DOHH2 (cell line): ENCODE measurements around the gene SLC16A12.

Source experiments
- H3F3A ChIP-seq: fragments of 200-600 bp; sonication (generic), shearing (Covaris generic); 2 replicates; pipeline ENCODE4 v1.6.0; 2016; ENCODE audit warnings: antibody characterized with exemption, mild to moderate bottlenecking; ENCODE audit not compliant: control insufficient read depth, insufficient read depth
- H3K27ac ChIP-seq: fragments of 200-600 bp; sonication (generic); 2 replicates; pipeline ENCODE4 v1.5.1; 2014; ENCODE audit warnings: low read depth, mild to moderate bottlenecking, low read length, moderate library complexity
- H3K27me3 ChIP-seq: fragments of 200-600 bp; sonication (generic); 2 replicates; pipeline ENCODE4 v1.6.1; 2014; ENCODE audit warnings: mild to moderate bottlenecking, low read length, mixed read lengths; ENCODE audit not compliant: control insufficient read depth
- H3K36me3 ChIP-seq: fragments of 200-600 bp; sonication (generic); 2 replicates; pipeline ENCODE4 v1.6.1; 2014; ENCODE audit warnings: mild to moderate bottlenecking, low read length, moderate library complexity, mixed read lengths; ENCODE audit not compliant: control insufficient read depth
- H3K4me1 ChIP-seq: fragments of 200-600 bp; sonication (generic); 2 replicates; pipeline ENCODE4 v1.6.1; 2014; ENCODE audit warnings: mild to moderate bottlenecking, low read length, mixed read lengths; ENCODE audit not compliant: control insufficient read depth
- H3K4me2 ChIP-seq: fragments of 200-600 bp; sonication (generic); 2 replicates; pipeline ENCODE4 v1.6.0; 2014; ENCODE audit warnings: mild to moderate bottlenecking, low read length, moderate library complexity
- H3K4me3 ChIP-seq: fragments of 200-600 bp; sonication (generic); 2 replicates; pipeline ENCODE4 v1.5.1; 2014; ENCODE audit warnings: mild to moderate bottlenecking, low read length, mixed read lengths
- H3K79me2 ChIP-seq: fragments of 200-600 bp; sonication (generic); 2 replicates; pipeline ENCODE4 v1.6.1; 2014; ENCODE audit warnings: mild to moderate bottlenecking, low read length, mixed read lengths; ENCODE audit not compliant: control insufficient read depth
- H3K9me2 ChIP-seq: fragments of 200-600 bp; sonication (generic); replicated peaks from 2 replicates; pipeline ENCODE4 v1.6.1; 2014; ENCODE audit warnings: mild to moderate bottlenecking, low read length, mixed read lengths; ENCODE audit not compliant: control insufficient read depth
- H3K9me3 ChIP-seq: fragments of 200-600 bp; sonication (generic); 2 replicates; pipeline ENCODE4 v1.6.1; 2014; ENCODE audit warnings: antibody characterized with exemption, low read length, mixed read lengths; ENCODE audit not compliant: control insufficient read depth, insufficient read depth
- H4K20me1 ChIP-seq: fragments of 200-600 bp; sonication (generic); 2 replicates; pipeline ENCODE4 v1.6.0; 2014; ENCODE audit warnings: low read depth, mild to moderate bottlenecking, antibody characterized with exemption, low read length, moderate library complexity; ENCODE audit not compliant: control insufficient read depth, insufficient read depth
- CTCF ChIP-seq: fragments of 200-600 bp; sonication (generic); IDR thresholded peaks from one replicate; pipeline ENCODE4 v1.5.1; 2014; ENCODE audit warnings: antibody characterized with exemption, mild to moderate bottlenecking, low read depth, low read length; ENCODE audit not compliant: poor library complexity, severe bottlenecking
- EZH2phosphoT487 ChIP-seq: fragments of 200-600 bp; sonication (generic); IDR thresholded peaks from 2 replicates; pipeline ENCODE4 v1.6.1; 2017; ENCODE audit warnings: borderline replicate concordance, mild to moderate bottlenecking, antibody characterized with exemption, low read length, moderate library complexity, mixed read lengths

Gene SLC16A12

GRCh38 chr10:89442289-89442688 is 93.1 kb downstream of the SLC16A12 start:
- H3K79me2 ChIP-seq: no peaks in the 10 kb centered on the region
- H4K20me1 ChIP-seq: no peaks in the 10 kb centered on the region
- H3K9me3 ChIP-seq: no peaks in the 10 kb centered on the region
- no peak overlapping the region for H3K4me3 ChIP-seq
- H3K27me3 ChIP-seq: no peaks in the 10 kb centered on the region
- H3K4me2 ChIP-seq: no peak overlapping the region
- H3K4me1 ChIP-seq: no peaks in the 10 kb centered on the region
- no peak overlapping the region for H3K27ac ChIP-seq
- H3K9me2 ChIP-seq: no peaks in the 10 kb centered on the region
- TF ChIP-seq CTCF (no peak), EZH2phosphoT487 (no peak)
- no peaks in the 10 kb centered on the region for H3K36me3 ChIP-seq
- H3F3A ChIP-seq: no peaks in the 10 kb centered on the region

- H4K20me1 ChIP-seq: no peaks in the 10 kb centered on the region
- H3K4me2 ChIP-seq: no peak overlapping the region
- no peak for TF ChIP-seq CTCF
- TF ChIP-seq EZH2phosphoT487: no peak
Observed at GRCh38 chr10:89440226-89441009, 95.0 kb downstream of the SLC16A12 start.

GRCh38 chr10:89438525-89438924 is 96.9 kb downstream of the SLC16A12 start:
- Histone ChIP-seq H3K79me2 (no peaks in the 10 kb centered on the region), H4K20me1 (no peaks in the 10 kb centered on the region), H3K9me2 (no peaks in the 10 kb centered on the region), H3K27ac (no peak overlapping the region), H3K27me3 (no peaks in the 10 kb centered on the region; the same call in 1 of the 2 replicates), H3K4me1 (no peaks in the 10 kb centered on the region), H3K36me3 (no peaks in the 10 kb centered on the region), H3K4me2 (no peak overlapping the region), H3K4me3 (no peak overlapping the region), H3F3A (no peaks in the 10 kb centered on the region), H3K9me3 (no peaks in the 10 kb centered on the region)
- TF ChIP-seq EZH2phosphoT487 (no peak), CTCF (no peak)

More at GRCh38 chr10:89440226-89441009, 95.0 kb downstream of the SLC16A12 start:
- Histone ChIP-seq H3K27me3 (no peaks in the 10 kb centered on the region), H3K36me3 (no peaks in the 10 kb centered on the region), H3K4me1 (no peaks in the 10 kb centered on the region), H3F3A (no peaks in the 10 kb centered on the region), H3K79me2 (no peaks in the 10 kb centered on the region), H3K9me2 (no peaks in the 10 kb centered on the region), H3K9me3 (no peaks in the 10 kb centered on the region), H3K27ac (no peak overlapping the region), H3K4me3 (no peak overlapping the region)
